CD14-positive monocyte (primary cell): Measurements from ENCODE around the gene ZNF626. TPM values are rescaled to one million over a fixed set of nuclear protein-coding genes. Genes with fewer than 3 reads are reported as not detected.
"Not testable (repeated sequence)": the region's sequence is repeated elsewhere in the genome, so short reads cannot be mapped to it uniquely, and the experiment has no call there.

Experiments
- DNase-seq, 3 donors: peaks; one replicate each; pipeline ENCODE4 v3.0.0-alpha.2; 2011 to 2022
- H2AFZ ChIP-seq: 2 replicates; pipeline ENCODE4 v1.6.0; 2012; ENCODE audit warnings: mild to moderate bottlenecking, low read depth, low read length, inconsistent platforms; ENCODE audit not compliant: insufficient read depth, poor library complexity, severe bottlenecking
- H3K27ac ChIP-seq, 2 donors: 1 replicate in 1 of 2; 2 replicates in 1 of 2; pipeline ENCODE4 v1.5.1; 2012 to 2013; ENCODE audit warnings: low read length in 2 of 2, control low read depth in 1 of 2, inconsistent platforms in 1 of 2, low read depth in 1 of 2, mild to moderate bottlenecking in 1 of 2
- H3K27me3 ChIP-seq, 2 donors: one replicate each; pipeline versions ENCODE4 v1.6.0 to v1.6.1; 2011 to 2013; ENCODE audit warnings: low read length in 2 of 2; ENCODE audit not compliant: control insufficient read depth in 2 of 2, insufficient read depth in 2 of 2
- H3K36me3 ChIP-seq, 2 donors: replicated peaks in 1 of 2; 1 replicate in 1 of 2; 2 replicates in 1 of 2; pipeline versions ENCODE4 v1.5.1 to v1.6.1; 2012 to 2013; ENCODE audit warnings: low read length in 2 of 2, control low read depth in 1 of 2, inconsistent platforms in 1 of 2, mild to moderate bottlenecking in 1 of 2; ENCODE audit not compliant: insufficient read depth in 2 of 2, control insufficient read depth in 1 of 2
- H3K4me1 ChIP-seq, 2 donors: 1 replicate in 1 of 2; 2 replicates in 1 of 2; pipeline versions ENCODE4 v1.5.1 to v1.6.1; 2012 to 2013; ENCODE audit warnings: low read length in 2 of 2, control low read depth in 1 of 2, inconsistent platforms in 1 of 2, mild to moderate bottlenecking in 1 of 2, moderate library complexity in 1 of 2; ENCODE audit not compliant: insufficient read depth in 2 of 2, control insufficient read depth in 1 of 2
- H3K4me2 ChIP-seq: replicated peaks from 2 replicates; pipeline ENCODE3; 2012; ENCODE audit warnings: low read length, moderate library complexity, mild to moderate bottlenecking; ENCODE audit not compliant: poor library complexity, severe bottlenecking; ENCODE audit errors: extremely low read depth
- H3K4me3 ChIP-seq, 3 experiments: fragments of 200-600 bp in 1 of 3; sonication (generic) in 1 of 3; replicated peaks in 1 of 3; 1 replicate in 2 of 3; 2 replicates in 1 of 3; pipeline ENCODE4 v1.5.1; 2011 to 2013; ENCODE audit warnings: low read length in 3 of 3, mild to moderate bottlenecking in 3 of 3, control low read depth in 2 of 3, low read depth in 2 of 3, inconsistent platforms in 1 of 3, moderate library complexity in 1 of 3
- H3K79me2 ChIP-seq: 2 replicates; pipeline ENCODE4 v1.6.0; 2012; ENCODE audit warnings: mild to moderate bottlenecking, control low read depth, inconsistent platforms, low read length, moderate library complexity; ENCODE audit not compliant: insufficient read depth
- H3K9ac ChIP-seq: 2 replicates; pipeline ENCODE4 v1.6.0; 2017; ENCODE audit warnings: low read length, mild to moderate bottlenecking; ENCODE audit not compliant: insufficient read depth, poor library complexity, severe bottlenecking
- H3K9me3 ChIP-seq, 2 donors: replicated peaks in 1 of 2; 1 replicate in 1 of 2; 2 replicates in 1 of 2; pipeline versions ENCODE4 v1.5.1 to v1.6.1; 2012 to 2013; ENCODE audit warnings: low read length in 2 of 2, control low read depth in 1 of 2; ENCODE audit not compliant: control insufficient read depth in 1 of 2, insufficient read depth in 1 of 2
- H4K20me1 ChIP-seq: 2 replicates; pipeline ENCODE4 v1.6.0; 2012; ENCODE audit warnings: mild to moderate bottlenecking, low read length, control low read depth, moderate library complexity; ENCODE audit not compliant: insufficient read depth
- H3K27ac Mint-ChIP-seq, 7 donors: one replicate each; pipeline ENCODE4 v1.8.0; 2020; ENCODE audit warnings: mild to moderate bottlenecking in 7 of 7, mixed read lengths in 7 of 7, moderate library complexity in 6 of 7, inconsistent platforms in 2 of 7
- H3K27me3 Mint-ChIP-seq, 3 donors: one replicate each; pipeline ENCODE4 v1.8.0; 2021 to 2022; ENCODE audit warnings: low read depth in 3 of 3, mild to moderate bottlenecking in 3 of 3, mixed read lengths in 3 of 3, moderate library complexity in 3 of 3, inconsistent platforms in 1 of 3
- H3K36me3 Mint-ChIP-seq, 2 donors: one replicate each; pipeline ENCODE4 v1.8.0; 2020; ENCODE audit warnings: mixed read lengths in 2 of 2, inconsistent platforms in 1 of 2, mild to moderate bottlenecking in 1 of 2
- H3K4me1 Mint-ChIP-seq: one replicate; pipeline ENCODE4 v1.8.0; 2020; ENCODE audit warnings: mild to moderate bottlenecking, mixed read lengths
- H3K4me3 Mint-ChIP-seq, 2 donors: one replicate each; pipeline ENCODE4 v1.8.0; 2020; ENCODE audit warnings: mild to moderate bottlenecking in 2 of 2, mixed read lengths in 2 of 2, moderate library complexity in 1 of 2
- H3K9me3 Mint-ChIP-seq, 7 donors: one replicate each; pipeline ENCODE4 v1.8.0; 2020 to 2022; ENCODE audit warnings: mixed read lengths in 7 of 7, mild to moderate bottlenecking in 6 of 7, moderate library complexity in 6 of 7, inconsistent platforms in 2 of 7
- whole genome bisulfite sequencing: methylation state at CpG from one replicate; pipeline ENCODE4 v1.1.5; 2013; ENCODE audit warnings: missing lambda C conversion rate; ENCODE audit not compliant: insufficient coverage; 5-methylcytosine and 5-hydroxymethylcytosine counted together
- intact Hi-C, 2 donors: fragments of 100-400 bp; cut with micrococcal nuclease; formaldehyde crosslinking; loops; one replicate each; pipeline versions ENCODE4 v1.15.0 to v1.15.1; 2023
- polyA plus RNA-seq, 3 donors: library from polyadenylated mRNA; depleted of rRNA in 1 of 3; unstranded in 2 of 3; stranded (reverse) in 1 of 3; fragments of 300-500 nt in 2 of 3; fragments of >200 nt in 1 of 3; fragmentation: Illumina TruSeq in 2 of 3; gene quantifications; 1 replicate in 2 of 3; 2 replicates in 1 of 3; pipeline ENCODE4 v1.2.3, GENCODE V29; 2012 to 2021
- TF ChIP-seq, protein P1 (sequence below): fragments of 200-600 bp; IDR thresholded peaks from one replicate; pipeline ENCODE4 v1.8.0; 2022; ENCODE audit warnings: antibody characterized with exemption, mild to moderate bottlenecking

ZNF626 gene
- polyA plus RNA-seq, 3 donors = 0.24 to 1.4 (median 0.40) TPM

DNA sequence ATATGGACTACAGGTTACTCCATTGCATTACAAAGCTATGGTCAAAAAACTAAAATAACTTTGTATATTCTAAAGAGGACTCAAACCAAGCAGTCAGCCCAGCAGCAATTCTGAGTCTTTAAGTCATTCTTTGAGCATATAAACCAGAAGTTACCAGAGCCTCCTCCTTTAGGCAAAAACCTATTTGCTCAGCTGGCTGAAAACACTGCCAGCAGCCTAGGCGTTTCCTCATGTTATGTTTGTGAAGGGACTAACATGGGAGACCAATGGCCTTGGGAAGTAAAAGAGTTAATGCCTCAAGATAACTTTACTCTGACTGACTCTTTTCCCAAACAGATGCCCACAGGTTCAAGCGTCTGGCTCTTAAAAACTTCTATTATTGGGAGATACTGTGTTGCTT lies 45.3 kb downstream of the ZNF626 start:
- intact Hi-C loops = no loop called here
- peaks cover 26 to 67% (median 49%) of the 10 kb centered on the region in 7 donors for H3K9me3 Mint-ChIP-seq

DNA sequence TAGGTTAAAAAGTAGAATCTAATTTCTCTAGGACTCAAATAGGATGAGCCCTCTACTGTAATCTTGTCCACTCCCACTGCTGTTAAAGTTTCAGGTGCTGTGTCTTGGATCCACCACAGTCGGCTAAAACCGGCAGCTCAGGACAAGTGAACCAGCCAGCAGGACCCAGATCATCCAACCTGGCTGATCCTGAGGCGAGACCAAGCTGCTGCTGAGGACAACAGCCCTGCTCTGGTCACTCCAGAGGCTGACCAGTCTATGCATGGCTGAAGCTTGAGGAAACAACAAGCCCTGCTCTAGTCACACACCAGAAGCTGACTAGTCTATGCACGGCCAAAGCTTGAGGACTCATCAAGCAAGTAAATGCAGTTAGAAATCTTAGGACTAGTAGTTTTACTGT lies 46.4 kb downstream of the ZNF626 start:
- peaks cover 58 to 86% of the 10 kb centered on the region in 2 donors for H3K9me3 ChIP-seq
- H3K9me3 Mint-ChIP-seq = peaks cover 23 to 69% (median 47%) of the 10 kb centered on the region in 7 donors
- H2AFZ ChIP-seq, DNase-seq, H4K20me1 ChIP-seq, H3K4me1 Mint-ChIP-seq, H3K36me3 Mint-ChIP-seq, H3K79me2 ChIP-seq, H3K4me1 ChIP-seq, H3K9ac ChIP-seq, H3K27ac Mint-ChIP-seq, H3K27me3 ChIP-seq, H3K36me3 ChIP-seq, H3K27ac ChIP-seq, H3K4me3 Mint-ChIP-seq, H3K27me3 Mint-ChIP-seq, H3K4me3 ChIP-seq, intact Hi-C loops, H3K4me2 ChIP-seq: not testable (repeated sequence)
- 80% methylated on average over 2 of the region's 4 CpGs for WGBS

More for the DNA sequence above, 45.3 kb downstream of the ZNF626 start:
- no peak for DNase-seq
- Histone ChIP-seq H3K4me3 (no peak overlapping the region), H3K36me3 (no peaks in the 10 kb centered on the region), H3K27ac (no peak overlapping the region), H3K79me2 (no peaks in the 10 kb centered on the region), H3K27me3 (no peaks in the 10 kb centered on the region), H4K20me1 (no peaks in the 10 kb centered on the region), H3K4me2 (no peak overlapping the region), H2AFZ (no peak overlapping the region), H3K9ac (no peak overlapping the region), H3K9me3 (peaks cover 60 to 81% of the 10 kb centered on the region in 2 donors), H3K4me1 (no peaks in the 10 kb centered on the region)
- H3K36me3 Mint-ChIP-seq = no peaks in the 10 kb centered on the region
- no CpG with 5 or more reads among the region's 2 CpGs for WGBS
- no peak overlapping the region for H3K4me3 Mint-ChIP-seq
- TF ChIP-seq, protein P1, sequence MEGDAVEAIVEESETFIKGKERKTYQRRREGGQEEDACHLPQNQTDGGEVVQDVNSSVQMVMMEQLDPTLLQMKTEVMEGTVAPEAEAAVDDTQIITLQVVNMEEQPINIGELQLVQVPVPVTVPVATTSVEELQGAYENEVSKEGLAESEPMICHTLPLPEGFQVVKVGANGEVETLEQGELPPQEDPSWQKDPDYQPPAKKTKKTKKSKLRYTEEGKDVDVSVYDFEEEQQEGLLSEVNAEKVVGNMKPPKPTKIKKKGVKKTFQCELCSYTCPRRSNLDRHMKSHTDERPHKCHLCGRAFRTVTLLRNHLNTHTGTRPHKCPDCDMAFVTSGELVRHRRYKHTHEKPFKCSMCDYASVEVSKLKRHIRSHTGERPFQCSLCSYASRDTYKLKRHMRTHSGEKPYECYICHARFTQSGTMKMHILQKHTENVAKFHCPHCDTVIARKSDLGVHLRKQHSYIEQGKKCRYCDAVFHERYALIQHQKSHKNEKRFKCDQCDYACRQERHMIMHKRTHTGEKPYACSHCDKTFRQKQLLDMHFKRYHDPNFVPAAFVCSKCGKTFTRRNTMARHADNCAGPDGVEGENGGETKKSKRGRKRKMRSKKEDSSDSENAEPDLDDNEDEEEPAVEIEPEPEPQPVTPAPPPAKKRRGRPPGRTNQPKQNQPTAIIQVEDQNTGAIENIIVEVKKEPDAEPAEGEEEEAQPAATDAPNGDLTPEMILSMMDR = no peak
- no peaks in the 10 kb centered on the region for H3K4me1 Mint-ChIP-seq
- H3K27me3 Mint-ChIP-seq = no peaks in the 10 kb centered on the region
- no peak overlapping the region for H3K27ac Mint-ChIP-seq
